IMR-90 (cell line): Measurements from ENCODE around the gene FOXP1.

Source experiments
- CEBPB ChIP-seq: IDR thresholded peaks from 2 replicates; pipeline ENCODE4 v1.6.1; 2012; ENCODE audit warnings: low read depth, low read length, improper control_type of control experiment
- CTCF ChIP-seq: conservative IDR thresholded peaks from 2 replicates; pipeline ENCODE4 v1.5.1; 2012; ENCODE audit warnings: mild to moderate bottlenecking, low read depth, low read length, improper control_type of control experiment
- MAFK ChIP-seq: IDR thresholded peaks from 2 replicates; pipeline ENCODE4 v1.6.1; 2012; ENCODE audit warnings: low read depth, low read length, improper control_type of control experiment
- MAZ ChIP-seq: IDR thresholded peaks from 2 replicates; pipeline ENCODE4 v1.6.1; 2012; ENCODE audit warnings: low read depth, mild to moderate bottlenecking, low read length, improper control_type of control experiment, moderate library complexity, borderline replicate concordance
- POLR2A ChIP-seq: IDR thresholded peaks from 2 replicates; pipeline ENCODE4 v1.6.1; 2012; ENCODE audit warnings: mild to moderate bottlenecking, low read depth, low read length
- RAD21 ChIP-seq: IDR thresholded peaks from 2 replicates; pipeline ENCODE4 v1.6.1; 2012; ENCODE audit warnings: low read length, improper control_type of control experiment
- RFX5 ChIP-seq: IDR thresholded peaks from 2 replicates; pipeline ENCODE4 v1.8.0; 2012; ENCODE audit warnings: low read depth, mild to moderate bottlenecking, low read length, moderate library complexity

- TF ChIP-seq CTCF (no peak), POLR2A (no peak), MAFK (no peak), CEBPB (no peak), MAZ (no peak), RFX5 (no peak), RAD21 (no peak)
Observed at GRCh38 chr3:71575433-71575832, 8.1 kb downstream of the FOXP1 start.
